ENCODE results near the gene HLCS. TPM values are rescaled to one million over a fixed set of nuclear protein-coding genes. Genes with fewer than 3 reads are reported as not detected.

The HLCS gene
- polyA plus RNA-seq, 1 experiment, result 16.9 TPM

- DNase-seq (ENCODE audit: low read depth), result no peak
- Histone ChIP-seq H3K4me3 (ENCODE audit: low read depth, low read length) (no peak overlapping the region), H3K36me3 (ENCODE audit: control insufficient read depth, insufficient read depth, low read length) (no peaks in the 10 kb centered on the region), H3K27me3 (ENCODE audit: control insufficient read depth, insufficient read depth, low read length) (no peaks in the 10 kb centered on the region)
- CTCF ChIA-PET, result interaction anchor here (1.2 kb wide), 1 partner anchor 151 kb away, joined by 3 read pairs; no protein-coding TSS in a partner anchor
- POLR2A ChIA-PET, result no interaction called here
- TF ChIP-seq, protein P1, sequence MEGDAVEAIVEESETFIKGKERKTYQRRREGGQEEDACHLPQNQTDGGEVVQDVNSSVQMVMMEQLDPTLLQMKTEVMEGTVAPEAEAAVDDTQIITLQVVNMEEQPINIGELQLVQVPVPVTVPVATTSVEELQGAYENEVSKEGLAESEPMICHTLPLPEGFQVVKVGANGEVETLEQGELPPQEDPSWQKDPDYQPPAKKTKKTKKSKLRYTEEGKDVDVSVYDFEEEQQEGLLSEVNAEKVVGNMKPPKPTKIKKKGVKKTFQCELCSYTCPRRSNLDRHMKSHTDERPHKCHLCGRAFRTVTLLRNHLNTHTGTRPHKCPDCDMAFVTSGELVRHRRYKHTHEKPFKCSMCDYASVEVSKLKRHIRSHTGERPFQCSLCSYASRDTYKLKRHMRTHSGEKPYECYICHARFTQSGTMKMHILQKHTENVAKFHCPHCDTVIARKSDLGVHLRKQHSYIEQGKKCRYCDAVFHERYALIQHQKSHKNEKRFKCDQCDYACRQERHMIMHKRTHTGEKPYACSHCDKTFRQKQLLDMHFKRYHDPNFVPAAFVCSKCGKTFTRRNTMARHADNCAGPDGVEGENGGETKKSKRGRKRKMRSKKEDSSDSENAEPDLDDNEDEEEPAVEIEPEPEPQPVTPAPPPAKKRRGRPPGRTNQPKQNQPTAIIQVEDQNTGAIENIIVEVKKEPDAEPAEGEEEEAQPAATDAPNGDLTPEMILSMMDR (IDR thresholded peaks at IDR 0.05; ENCODE audit: insufficient read depth, low read depth, low read length), result no peak
These were observed 57.0 kb downstream of the HLCS start for GRCh38 chr21:36909423-36909822.

GRCh38 chr21:36908260-36908908, 58.1 kb downstream of the HLCS start:
- TF ChIP-seq, protein P1 (IDR thresholded peaks at IDR 0.05; ENCODE audit: insufficient read depth, low read depth, low read length), result peak; percentile 10; the same call in 1 of the 2 replicates
- ChIA-PET POLR2A (no interaction called here), CTCF (interaction anchor here (1.2 to 1.5 kb wide), 2 partner anchors 9 to 19 kb away, joined by 3 to 5 read pairs; no protein-coding TSS in a partner anchor)
- Histone ChIP-seq H3K36me3 (ENCODE audit: control insufficient read depth, insufficient read depth, low read length) (no peaks in the 10 kb centered on the region), H3K27me3 (ENCODE audit: control insufficient read depth, insufficient read depth, low read length) (no peaks in the 10 kb centered on the region), H3K4me3 (ENCODE audit: low read depth, low read length) (no peak overlapping the region)
- DNase-seq (ENCODE audit: low read depth), result no peak

DNA sequence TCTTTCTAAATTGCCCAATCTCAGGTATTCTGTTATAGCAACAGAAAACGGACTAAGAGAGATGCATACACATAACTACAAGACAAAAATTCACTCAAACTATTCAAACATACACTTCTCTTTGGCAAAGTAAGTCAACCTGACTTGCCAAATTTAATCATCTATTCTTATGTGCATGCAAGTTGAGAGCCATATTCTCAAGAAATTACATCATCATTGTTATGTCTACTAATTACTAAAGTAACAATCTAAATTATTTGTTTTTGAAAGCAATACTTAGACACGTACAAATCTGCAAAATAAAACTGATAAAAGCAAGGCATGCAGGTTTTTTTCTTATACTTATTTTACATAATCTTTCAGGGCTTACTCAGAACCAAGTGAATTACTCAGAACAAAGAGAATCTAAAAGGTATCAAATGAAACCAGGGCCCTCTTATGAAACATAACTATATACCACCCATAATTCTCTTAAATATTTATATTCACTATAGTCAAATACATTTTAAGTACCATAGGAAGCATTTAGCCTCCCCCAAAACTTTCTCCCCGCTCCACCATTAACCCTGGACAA, 62.3 kb downstream of the HLCS start:
- Histone ChIP-seq H3K4me3 (ENCODE audit: low read depth, low read length) (no peak overlapping the region), H3K36me3 (ENCODE audit: control insufficient read depth, insufficient read depth, low read length) (0 out of 2 replicates have a peak, but pooled peaks cover 4% of the 10 kb centered on the region), H3K27me3 (ENCODE audit: control insufficient read depth, insufficient read depth, low read length) (no peaks in the 10 kb centered on the region)
- CTCF ChIA-PET, result interaction anchor here (1.1 kb wide), 1 partner anchor 23 kb away, joined by 3 read pairs; no protein-coding TSS in a partner anchor
- no peak for DNase-seq (ENCODE audit: low read depth)
- POLR2A ChIA-PET, result no interaction called here
- TF ChIP-seq, protein P1 (IDR thresholded peaks at IDR 0.05; ENCODE audit: insufficient read depth, low read depth, low read length), result no peak

- Histone ChIP-seq H3K27me3 (ENCODE audit: control insufficient read depth, insufficient read depth, low read length) (no peaks in the 10 kb centered on the region), H3K4me3 (ENCODE audit: low read depth, low read length) (no peak overlapping the region), H3K36me3 (ENCODE audit: control insufficient read depth, insufficient read depth, low read length) (0 out of 2 replicates have a peak, but pooled peaks cover 4% of the 10 kb centered on the region)
- ChIA-PET CTCF (interaction anchor here (0.5 to 1.0 kb wide), 2 partner anchors 8 to 15 kb away, joined by 3 read pairs; no protein-coding TSS in a partner anchor), POLR2A (no interaction called here)
- TF ChIP-seq, protein P1 (IDR thresholded peaks at IDR 0.05; ENCODE audit: insufficient read depth, low read depth, low read length), result no peak
- no peak for DNase-seq (ENCODE audit: low read depth)
These were observed 63.7 kb downstream of the HLCS start for GRCh38 chr21:36902793-36903192.

DNA sequence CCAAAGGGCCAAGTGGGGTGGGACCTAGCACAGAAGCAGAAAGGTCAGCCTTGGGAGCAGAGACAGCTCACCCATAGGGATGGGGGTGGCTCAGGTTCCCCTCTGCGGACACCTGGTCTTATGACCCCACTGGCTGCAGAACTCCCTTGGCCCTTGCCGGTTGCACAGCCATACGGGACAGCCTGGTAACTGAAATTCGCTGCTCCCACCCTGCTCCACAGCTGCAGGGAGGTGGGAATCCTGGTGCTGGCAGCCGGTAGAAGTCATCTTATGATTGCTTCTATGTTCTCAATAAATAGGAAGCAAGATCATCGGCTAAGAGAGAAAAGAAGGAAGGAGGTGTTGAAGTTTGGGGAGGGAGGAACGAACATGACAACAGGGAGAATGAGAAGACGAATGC, 64.1 kb downstream of the HLCS start:
- Histone ChIP-seq H3K4me3 (ENCODE audit: low read depth, low read length) (no peak overlapping the region), H3K36me3 (ENCODE audit: control insufficient read depth, insufficient read depth, low read length) (0 out of 2 replicates have a peak, but pooled peaks cover 4% of the 10 kb centered on the region), H3K27me3 (ENCODE audit: control insufficient read depth, insufficient read depth, low read length) (no peaks in the 10 kb centered on the region)
- no peak for DNase-seq (ENCODE audit: low read depth)
- TF ChIP-seq, protein P1 (IDR thresholded peaks at IDR 0.05; ENCODE audit: insufficient read depth, low read depth, low read length), result no peak
- CTCF ChIA-PET, result interaction anchor here (0.5 to 1.0 kb wide), 2 partner anchors 8 to 14 kb away, joined by 3 read pairs; no protein-coding TSS in a partner anchor
- POLR2A ChIA-PET, result no interaction called here

Measured in BJ (cell line).